SKM-1 treated with dmso at 0.1 percent for 144 hours (cell line): Measurements from ENCODE around the gene MIDN.
A peak's percentile ranks its signal among the peaks of the same experiment; 100 is the strongest.

Source experiments
- DNase-seq: peaks from one replicate; lab custom pipeline; 2025; ENCODE audit not compliant: unreplicated experiment; lab: John Stamatoyannopoulos, UW

The MIDN gene

GRCh38 chr19:1257475-1258162 lies 9.2 kb downstream of the MIDN start:
- no peak for DNase-seq

GRCh38 chr19:1258163-1258492 lies 9.7 kb downstream of the MIDN start:
- DNase-seq, result no peak

- no peak for DNase-seq
Measured at GRCh38 chr19:1258707-1259205, 10.4 kb downstream of the MIDN start.

- DNase-seq, result peak; percentile 60
Measured at GRCh38 chr19:1259206-1259875, 11.0 kb downstream of the MIDN start.

- DNase-seq, result no peak
Measured at GRCh38 chr19:1259876-1260748, 11.7 kb downstream of the MIDN start.

- DNase-seq, result peak; percentile 93
Measured at GRCh38 chr19:1260749-1261537, 12.6 kb downstream of the MIDN start.

GRCh38 chr19:1261538-1261797 lies 13.1 kb downstream of the MIDN start:
- DNase-seq, result peak; percentile 15

- DNase-seq, result no peak
Measured at GRCh38 chr19:1261798-1262622, 13.6 kb downstream of the MIDN start.

GRCh38 chr19:1262623-1263123 lies 14.3 kb downstream of the MIDN start:
- DNase-seq, result no peak

GRCh38 chr19:1263188-1263587 lies 14.8 kb downstream of the MIDN start:
- DNase-seq, result no peak

GRCh38 chr19:1264801-1265614 lies 16.6 kb downstream of the MIDN start:
- no peak for DNase-seq

- DNase-seq, result no peak
Measured at GRCh38 chr19:1265615-1266128, 17.3 kb downstream of the MIDN start.

- DNase-seq, result peak; percentile 81
Measured at GRCh38 chr19:1266129-1266915, 17.9 kb downstream of the MIDN start.

- DNase-seq, result peak; percentile 16
Measured at GRCh38 chr19:1266916-1267476, 18.6 kb downstream of the MIDN start.

- DNase-seq, result no peak
Measured at GRCh38 chr19:1267477-1268225, 19.3 kb downstream of the MIDN start.

GRCh38 chr19:1268226-1269064 lies 20.1 kb downstream of the MIDN start:
- DNase-seq, result no peak
